ENCODE measurements around the gene CYP4A22. TPM values are rescaled to one million over a fixed set of nuclear protein-coding genes. Genes with fewer than 3 reads are reported as not detected.

The CYP4A22 gene
- total and polyA plus RNA-seq, 9 of the 15 experiments (the other 6 are each of a cell fraction or from before 2014, with no cell fraction given), result 0.07 TPM; not detected in 8

GRCh38 chr1:47181955-47182675, 44.9 kb downstream of the CYP4A22 start (continued):
- TF ChIP-seq RERE (CRISPR knock-in tag; IDR thresholded peaks at IDR 0.05; ENCODE audit: borderline replicate concordance) (no peak), ZNF324 (CRISPR knock-in tag; IDR thresholded peaks at IDR 0.05) (no peak; the same call in 1 of the 2 replicates), STAG1 (CRISPR knock-in tag; IDR thresholded peaks at IDR 0.05; ENCODE audit: borderline replicate concordance) (no peak), HOMEZ (CRISPR knock-in tag; IDR thresholded peaks at IDR 0.05) (no peak), RREB1 (CRISPR knock-in tag; IDR thresholded peaks at IDR 0.05) (no peak), PHB2 (IDR thresholded peaks at IDR 0.05; ENCODE audit: low read depth) (no peak), HLTF (IDR thresholded peaks at IDR 0.05) (peak; percentile 36; the same call in 1 of the 2 replicates), FOS (IDR thresholded peaks at IDR 0.05; ENCODE audit: extremely low read depth, insufficient read length) (peak; percentile 51), ZFPM2 (CRISPR knock-in tag; IDR thresholded peaks at IDR 0.05) (no peak), BCOR (IDR thresholded peaks at IDR 0.05) (peak; percentile 98), ZNF57 (CRISPR knock-in tag; IDR thresholded peaks at IDR 0.05) (no peak), CEBPB (tag; IDR thresholded peaks at IDR 0.05) (no peak), RFX5 (IDR thresholded peaks at IDR 0.05; ENCODE audit: low read depth, low read length) (no peak), KLF6 (CRISPR knock-in tag; IDR thresholded peaks at IDR 0.05; ENCODE audit: borderline replicate concordance) (no peak), KLF10 (CRISPR knock-in tag; IDR thresholded peaks at IDR 0.05) (no peak), POLR2H (tag; IDR thresholded peaks at IDR 0.05; ENCODE audit: low read depth) (no peak), ZNF224 (CRISPR knock-in tag; IDR thresholded peaks at IDR 0.05) (no peak)

Measured in K562 (cell line).